SK-N-SH (cell line): ENCODE results near the gene RASGRF1.

Experiments used
- CHD2 ChIP-seq: fragments of 150-350 bp; IDR thresholded peaks from 2 replicates; pipeline ENCODE4 v1.6.1; 2018; ENCODE audit warnings: low read length; ENCODE audit not compliant: partially characterized antibody
- CTCF ChIP-seq: fragments of 200-600 bp; sonication (generic); IDR thresholded peaks from 2 replicates; pipeline ENCODE4 v1.6.1; 2017; ENCODE audit warnings: antibody characterized with exemption, mild to moderate bottlenecking, moderate library complexity
- EP300 ChIP-seq, 2 experiments: IDR thresholded peaks; 2 replicates each; pipeline versions ENCODE4 v1.4.0 to v1.6.1; 2012; ENCODE audit warnings: borderline replicate concordance in 1 of 2, low read depth in 1 of 2, low read length in 1 of 2
- EZH2phosphoT487 ChIP-seq: fragments of 200-600 bp; sonication (generic); IDR thresholded peaks from 2 replicates; pipeline ENCODE4 v1.6.1; 2017; ENCODE audit warnings: low read depth, mixed run types, mild to moderate bottlenecking, antibody characterized with exemption, moderate library complexity, borderline replicate concordance
- FOSL2 ChIP-seq: IDR thresholded peaks from 2 replicates; pipeline ENCODE4 v1.4.0; 2012; ENCODE audit warnings: low read depth, mild to moderate bottlenecking, moderate library complexity, borderline replicate concordance
- FOXM1 ChIP-seq: IDR thresholded peaks from 2 replicates; pipeline ENCODE4 v1.4.0; 2012; ENCODE audit warnings: low read depth, mild to moderate bottlenecking
- GABPA ChIP-seq: IDR thresholded peaks from 2 replicates; pipeline ENCODE4 v1.4.0; 2012; ENCODE audit warnings: low read depth, mild to moderate bottlenecking
- GATA2 ChIP-seq: sonication (generic); formaldehyde crosslinking; IDR thresholded peaks from 2 replicates; pipeline ENCODE4 v1.5.0; 2020; ENCODE audit warnings: mild to moderate bottlenecking, missing genetic modification reagents
- JUND ChIP-seq: IDR thresholded peaks from 2 replicates; pipeline ENCODE4 v1.4.0; 2012
- REST ChIP-seq: IDR thresholded peaks from 2 replicates; pipeline ENCODE4 v1.6.1; 2012; ENCODE audit warnings: mild to moderate bottlenecking, low read depth, low read length, moderate library complexity
- RFX5 ChIP-seq: IDR thresholded peaks from 2 replicates; pipeline ENCODE4 v1.6.1; 2012; ENCODE audit warnings: mild to moderate bottlenecking, improper control_type of control experiment, low read length
- SIN3A ChIP-seq: IDR thresholded peaks from 2 replicates; pipeline ENCODE4 v1.6.1; 2012; ENCODE audit warnings: low read depth, mild to moderate bottlenecking, low read length, moderate library complexity, borderline replicate concordance
- ZBTB33 ChIP-seq: IDR thresholded peaks from 2 replicates; pipeline ENCODE4 v1.4.0; 2012; ENCODE audit warnings: low read depth, borderline replicate concordance

GRCh38 chr15:79083154-79083553 lies 7.4 kb downstream of the RASGRF1 start:
- TF ChIP-seq ZBTB33 (no peak), CHD2 (no peak), CTCF (no peak), GATA2 (no peak), RFX5 (no peak), JUND (no peak), FOXM1 (no peak), EZH2phosphoT487 (no peak), REST (no peak), SIN3A (no peak), EP300 (IDR thresholded peaks at IDR 0.05; ENCODE audit: borderline replicate concordance in 1 of 2, low read depth in 1 of 2, low read length in 1 of 2) (no peak), GABPA (no peak), FOSL2 (no peak)
